CD4-positive, alpha-beta T cell treated with Interleukin-2 at 100 ng/mL for 4 hours (primary cell): ENCODE data around the gene ARL2BP.
"Not testable (repeated sequence)": the region's sequence is repeated elsewhere in the genome, so short reads cannot be mapped to it uniquely, and the experiment has no call there.

Experiments
- DNase-seq: peaks from one replicate; pipeline ENCODE4 v3.0.0-alpha.2; 2020; ENCODE audit warnings: low spot score

The ARL2BP gene

GRCh38 chr16:57244767-57245471 lies at the start of gene ARL2BP:
Gene ARL2BP (plus strand): TSS chr16:57245259. CDS start chr16:57245368, 109 bp downstream.
- peak; percentile 98 for DNase-seq

- DNase-seq = no peak
Measured at GRCh38 chr16:57196286-57196685, 48.8 kb upstream of the ARL2BP start.

- no peak for DNase-seq
Measured at GRCh38 chr16:57196753-57197152, 48.3 kb upstream of the ARL2BP start.

- not testable (repeated sequence) for DNase-seq
Measured at GRCh38 chr16:57200321-57200720, 44.7 kb upstream of the ARL2BP start.

GRCh38 chr16:57200926-57201325 lies 44.1 kb upstream of the ARL2BP start:
- not testable (repeated sequence) for DNase-seq

GRCh38 chr16:57202095-57202886 lies 42.8 kb upstream of the ARL2BP start:
- DNase-seq = no peak

GRCh38 chr16:57203451-57203850 lies 41.6 kb upstream of the ARL2BP start:
- DNase-seq = no peak

GRCh38 chr16:57204675-57205074 lies 40.4 kb upstream of the ARL2BP start:
- no peak for DNase-seq

- DNase-seq = no peak
Measured at GRCh38 chr16:57208926-57209325, 36.1 kb upstream of the ARL2BP start.

- DNase-seq = no peak
Measured at GRCh38 chr16:57209780-57210179, 35.3 kb upstream of the ARL2BP start.

- DNase-seq = no peak
Measured at GRCh38 chr16:57213462-57213861, 31.6 kb upstream of the ARL2BP start.

- no peak for DNase-seq
Measured at GRCh38 chr16:57216968-57217367, 28.1 kb upstream of the ARL2BP start.

- DNase-seq = no peak
Measured at GRCh38 chr16:57223057-57223456, 22.0 kb upstream of the ARL2BP start.

- no peak for DNase-seq
Measured at GRCh38 chr16:57224651-57225335, 20.3 kb upstream of the ARL2BP start.

GRCh38 chr16:57225978-57226377 lies 19.1 kb upstream of the ARL2BP start:
- no peak for DNase-seq

GRCh38 chr16:57226701-57227621 lies 18.1 kb upstream of the ARL2BP start:
- DNase-seq = no peak

- DNase-seq = no peak
Measured at GRCh38 chr16:57229079-57229478, 16.0 kb upstream of the ARL2BP start.

GRCh38 chr16:57231821-57232350 lies 13.2 kb upstream of the ARL2BP start:
- DNase-seq = no peak

- no peak for DNase-seq
Measured at GRCh38 chr16:57233944-57234706, 10.9 kb upstream of the ARL2BP start.

GRCh38 chr16:57234707-57235092 lies 10.4 kb upstream of the ARL2BP start:
- DNase-seq = no peak
